Panc1 (cell line): ENCODE data around the gene GPR107. TPM values are rescaled to one million over a fixed set of nuclear protein-coding genes. Genes with fewer than 3 reads are reported as not detected.

Experiments
- ATAC-seq: fragments of 200-7000 bp; cut with Tn5 transposase; 2 replicates; pipeline ENCODE4 v1.9.1; 2020; ENCODE audit warnings: mild to moderate bottlenecking, moderate library complexity
- BruUV-seq: library from RNA; stranded (reverse); fragments of 400-500 nt; replicated peaks from 2 replicates; lab custom pipeline; 2021; lab: Mats Ljungman, UMichigan
- CTCF ChIA-PET: fragments of 300-600 bp; sonication (Branson Sonifier 250); formaldehyde crosslinking; loops from one replicate; lab custom pipeline; 2022; ENCODE audit warnings: antibody characterized with exemption; lab: Charles Lee
- POLR2A ChIA-PET: fragments of 300-600 bp; sonication (Branson Sonifier 250); formaldehyde crosslinking; loops from one replicate; lab custom pipeline; 2022; ENCODE audit warnings: antibody characterized with exemption; lab: Charles Lee
- DNase-seq: peaks from one replicate; pipeline ENCODE4 v3.0.0-alpha.2; 2010; ENCODE audit warnings: low read depth, low spot score
- H3K27ac ChIP-seq: 2 replicates; pipeline ENCODE4 v1.5.1; 2011; ENCODE audit warnings: mild to moderate bottlenecking, low read length, inconsistent platforms
- H3K27me3 ChIP-seq: fragments of 200-500 bp; sonication (Bioruptor generic); 2 replicates; pipeline ENCODE4 v1.6.0; 2014; ENCODE audit warnings: low read length, inconsistent platforms; ENCODE audit not compliant: control insufficient read depth, insufficient read depth
- H3K36me3 ChIP-seq: fragments of 200-500 bp; sonication (Bioruptor generic); 2 replicates; pipeline ENCODE4 v1.5.1; 2014; ENCODE audit warnings: inconsistent platforms, mild to moderate bottlenecking, low read length, moderate library complexity; ENCODE audit not compliant: control insufficient read depth, insufficient read depth
- H3K4me1 ChIP-seq: 2 replicates; pipeline ENCODE4 v1.5.1; 2011; ENCODE audit warnings: inconsistent platforms, mild to moderate bottlenecking, low read length, moderate library complexity; ENCODE audit not compliant: control insufficient read depth, insufficient read depth
- H3K4me3 ChIP-seq, 2 experiments: 2 replicates each; pipeline ENCODE4 v1.5.1; 2011 to 2012; ENCODE audit warnings: low read depth in 2 of 2, low read length in 2 of 2, mild to moderate bottlenecking in 2 of 2, inconsistent platforms in 1 of 2, moderate library complexity in 1 of 2
- H3K9me3 ChIP-seq: fragments of 200-500 bp; sonication (Bioruptor generic); 2 replicates; pipeline ENCODE4 v1.5.1; 2014; ENCODE audit warnings: low read depth, mild to moderate bottlenecking, inconsistent platforms, low read length, moderate library complexity; ENCODE audit not compliant: control insufficient read depth, insufficient read depth
- POLR2AphosphoS5 ChIP-seq: IDR thresholded peaks from 2 replicates; pipeline ENCODE4 v1.6.1; 2012; ENCODE audit warnings: mild to moderate bottlenecking, low read depth, low read length, moderate library complexity
- SIN3A ChIP-seq: IDR thresholded peaks from 2 replicates; pipeline ENCODE4 v1.6.1; 2012; ENCODE audit warnings: low read depth, mild to moderate bottlenecking, low read length, moderate library complexity, borderline replicate concordance; ENCODE audit not compliant: insufficient read depth
- TCF7L2 ChIP-seq: IDR thresholded peaks from 2 replicates; pipeline ENCODE4 v1.6.1; 2011; ENCODE audit warnings: mild to moderate bottlenecking, low read depth, low read length, inconsistent platforms
- in situ Hi-C: cut with HindIII; loops from 2 replicates; pipeline ENCODE4 v1.10.0; 2016; ENCODE audit warnings: low sequenced_read_pairs, low pct_unique_long_range_greater_than_20kb
- intact Hi-C: fragments of 100-400 bp; cut with micrococcal nuclease; formaldehyde crosslinking; loops from one replicate; pipeline ENCODE4 v1.10.0; 2022; ENCODE audit not compliant: unreplicated experiment
- total RNA-seq: library from RNA; stranded (reverse); gene quantifications from one replicate; pipeline ENCODE4 v1.2.1, GENCODE V29; 2021; ENCODE audit not compliant: unreplicated experiment
- TF ChIP-seq, protein P1 (sequence below), 2 experiments: IDR thresholded peaks; 2 replicates each; pipeline ENCODE4 v1.6.1; 2011 to 2012; ENCODE audit warnings: low read depth in 2 of 2, control low read depth in 1 of 2, low read length in 1 of 2, mild to moderate bottlenecking in 1 of 2, moderate library complexity in 1 of 2; ENCODE audit not compliant: insufficient read depth in 1 of 2
- TF ChIP-seq, protein P2 (sequence below): fragments of 450-650 bp; IDR thresholded peaks from 2 replicates; pipeline ENCODE4 v1.5.1; 2017; ENCODE audit warnings: mild to moderate bottlenecking

GPR107 gene
- total RNA-seq, 1 experiment from 2014 or later, result 43.0 TPM

DNA sequence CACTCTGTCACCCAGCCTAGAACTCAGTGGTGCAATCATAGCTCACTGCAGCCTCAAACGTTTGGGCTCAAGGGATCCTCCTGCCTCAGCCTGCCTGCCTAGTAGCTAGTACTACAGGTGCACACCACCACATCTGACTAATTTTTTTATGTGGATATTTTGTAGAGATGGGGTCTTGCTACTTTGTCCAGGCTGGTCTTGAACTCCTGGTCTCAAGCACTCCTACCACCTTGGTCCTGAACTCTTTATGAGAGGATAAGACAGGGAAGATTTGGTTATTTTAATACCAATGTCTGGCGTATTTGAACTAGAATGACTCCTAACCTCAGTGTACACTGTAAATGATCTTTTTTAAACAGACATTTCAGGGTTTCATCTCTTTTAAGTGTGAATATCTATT lies 9.0 kb downstream of the GPR107 start:
- Histone ChIP-seq H3K4me1 (no peaks in the 10 kb centered on the region), H3K9me3 (no peaks in the 10 kb centered on the region), H3K27ac (no peak overlapping the region), H3K27me3 (no peaks in the 10 kb centered on the region), H3K36me3 (no peaks in the 10 kb centered on the region), H3K4me3 (no peak overlapping the region)
- DNase-seq (no peak), ATAC-seq (no peak)
- in situ Hi-C loops, result no loop called here
- TF ChIP-seq, protein P1, sequence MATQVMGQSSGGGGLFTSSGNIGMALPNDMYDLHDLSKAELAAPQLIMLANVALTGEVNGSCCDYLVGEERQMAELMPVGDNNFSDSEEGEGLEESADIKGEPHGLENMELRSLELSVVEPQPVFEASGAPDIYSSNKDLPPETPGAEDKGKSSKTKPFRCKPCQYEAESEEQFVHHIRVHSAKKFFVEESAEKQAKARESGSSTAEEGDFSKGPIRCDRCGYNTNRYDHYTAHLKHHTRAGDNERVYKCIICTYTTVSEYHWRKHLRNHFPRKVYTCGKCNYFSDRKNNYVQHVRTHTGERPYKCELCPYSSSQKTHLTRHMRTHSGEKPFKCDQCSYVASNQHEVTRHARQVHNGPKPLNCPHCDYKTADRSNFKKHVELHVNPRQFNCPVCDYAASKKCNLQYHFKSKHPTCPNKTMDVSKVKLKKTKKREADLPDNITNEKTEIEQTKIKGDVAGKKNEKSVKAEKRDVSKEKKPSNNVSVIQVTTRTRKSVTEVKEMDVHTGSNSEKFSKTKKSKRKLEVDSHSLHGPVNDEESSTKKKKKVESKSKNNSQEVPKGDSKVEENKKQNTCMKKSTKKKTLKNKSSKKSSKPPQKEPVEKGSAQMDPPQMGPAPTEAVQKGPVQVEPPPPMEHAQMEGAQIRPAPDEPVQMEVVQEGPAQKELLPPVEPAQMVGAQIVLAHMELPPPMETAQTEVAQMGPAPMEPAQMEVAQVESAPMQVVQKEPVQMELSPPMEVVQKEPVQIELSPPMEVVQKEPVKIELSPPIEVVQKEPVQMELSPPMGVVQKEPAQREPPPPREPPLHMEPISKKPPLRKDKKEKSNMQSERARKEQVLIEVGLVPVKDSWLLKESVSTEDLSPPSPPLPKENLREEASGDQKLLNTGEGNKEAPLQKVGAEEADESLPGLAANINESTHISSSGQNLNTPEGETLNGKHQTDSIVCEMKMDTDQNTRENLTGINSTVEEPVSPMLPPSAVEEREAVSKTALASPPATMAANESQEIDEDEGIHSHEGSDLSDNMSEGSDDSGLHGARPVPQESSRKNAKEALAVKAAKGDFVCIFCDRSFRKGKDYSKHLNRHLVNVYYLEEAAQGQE (IDR thresholded peaks at IDR 0.05; ENCODE audit: insufficient read depth in 1 of 2, low read depth in 2 of 2, low read length in 1 of 2), result no peak
- TF ChIP-seq POLR2AphosphoS5 (no peak), TCF7L2 (no peak), SIN3A (no peak)
- TF ChIP-seq, protein P2, sequence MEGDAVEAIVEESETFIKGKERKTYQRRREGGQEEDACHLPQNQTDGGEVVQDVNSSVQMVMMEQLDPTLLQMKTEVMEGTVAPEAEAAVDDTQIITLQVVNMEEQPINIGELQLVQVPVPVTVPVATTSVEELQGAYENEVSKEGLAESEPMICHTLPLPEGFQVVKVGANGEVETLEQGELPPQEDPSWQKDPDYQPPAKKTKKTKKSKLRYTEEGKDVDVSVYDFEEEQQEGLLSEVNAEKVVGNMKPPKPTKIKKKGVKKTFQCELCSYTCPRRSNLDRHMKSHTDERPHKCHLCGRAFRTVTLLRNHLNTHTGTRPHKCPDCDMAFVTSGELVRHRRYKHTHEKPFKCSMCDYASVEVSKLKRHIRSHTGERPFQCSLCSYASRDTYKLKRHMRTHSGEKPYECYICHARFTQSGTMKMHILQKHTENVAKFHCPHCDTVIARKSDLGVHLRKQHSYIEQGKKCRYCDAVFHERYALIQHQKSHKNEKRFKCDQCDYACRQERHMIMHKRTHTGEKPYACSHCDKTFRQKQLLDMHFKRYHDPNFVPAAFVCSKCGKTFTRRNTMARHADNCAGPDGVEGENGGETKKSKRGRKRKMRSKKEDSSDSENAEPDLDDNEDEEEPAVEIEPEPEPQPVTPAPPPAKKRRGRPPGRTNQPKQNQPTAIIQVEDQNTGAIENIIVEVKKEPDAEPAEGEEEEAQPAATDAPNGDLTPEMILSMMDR, result no peak
- ChIA-PET CTCF (no interaction called here), POLR2A (interaction anchor here (0.7 kb wide), 1 partner anchor 143 kb away, joined by 5 read pairs; no protein-coding TSS in a partner anchor)
- intact Hi-C loops, result no loop called here
- BruUV-seq, result no TSS peak

DNA sequence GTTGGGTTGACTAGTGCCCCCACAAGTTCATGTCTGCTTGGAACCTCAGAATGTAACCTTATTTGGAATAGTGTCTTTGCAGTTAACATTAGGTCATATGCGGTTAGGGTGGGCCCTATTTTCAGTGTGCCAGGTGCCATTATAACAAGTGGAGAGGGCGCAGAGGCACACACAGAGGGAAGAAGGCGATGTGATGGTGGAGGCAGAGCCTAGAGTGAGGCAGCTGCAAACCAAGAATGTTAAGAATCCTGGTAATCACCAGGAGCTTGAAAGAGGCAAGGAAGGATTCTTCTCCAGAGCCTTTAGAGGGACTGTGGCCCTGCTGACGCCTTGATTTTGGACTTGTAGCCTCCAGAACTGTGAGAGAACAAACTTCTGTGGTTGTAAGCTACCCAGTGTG lies 10.9 kb downstream of the GPR107 start:
- in situ Hi-C loops, result no loop called here

More for the DNA sequence above, 10.9 kb downstream of the GPR107 start:
- Histone ChIP-seq H3K27ac (no peak overlapping the region), H3K27me3 (no peaks in the 10 kb centered on the region), H3K36me3 (no peaks in the 10 kb centered on the region), H3K4me3 (no peak overlapping the region), H3K9me3 (no peaks in the 10 kb centered on the region), H3K4me1 (no peaks in the 10 kb centered on the region)
- no peak for ATAC-seq
- TF ChIP-seq, protein P2, result no peak
- no peak for TF ChIP-seq TCF7L2
- no peak for TF ChIP-seq SIN3A
- no peak for TF ChIP-seq POLR2AphosphoS5
- TF ChIP-seq, protein P1 (IDR thresholded peaks at IDR 0.05; ENCODE audit: insufficient read depth in 1 of 2, low read depth in 2 of 2, low read length in 1 of 2), result no peak
- intact Hi-C loops, result no loop called here
- no peak for DNase-seq
- ChIA-PET POLR2A (no interaction called here), CTCF (no interaction called here)
- no TSS peak for BruUV-seq
